HG02885 (cell line): ENCODE results near the gene DPPA5.

ENCODE experiments used
- ATAC-seq: cut with Tn5 transposase; IDR thresholded peaks from one replicate; pipeline ENCODE4 v1.9.1; 2021; ENCODE audit warnings: mild to moderate bottlenecking; ENCODE audit not compliant: unreplicated experiment, poor library complexity

DPPA5 gene

DNA sequence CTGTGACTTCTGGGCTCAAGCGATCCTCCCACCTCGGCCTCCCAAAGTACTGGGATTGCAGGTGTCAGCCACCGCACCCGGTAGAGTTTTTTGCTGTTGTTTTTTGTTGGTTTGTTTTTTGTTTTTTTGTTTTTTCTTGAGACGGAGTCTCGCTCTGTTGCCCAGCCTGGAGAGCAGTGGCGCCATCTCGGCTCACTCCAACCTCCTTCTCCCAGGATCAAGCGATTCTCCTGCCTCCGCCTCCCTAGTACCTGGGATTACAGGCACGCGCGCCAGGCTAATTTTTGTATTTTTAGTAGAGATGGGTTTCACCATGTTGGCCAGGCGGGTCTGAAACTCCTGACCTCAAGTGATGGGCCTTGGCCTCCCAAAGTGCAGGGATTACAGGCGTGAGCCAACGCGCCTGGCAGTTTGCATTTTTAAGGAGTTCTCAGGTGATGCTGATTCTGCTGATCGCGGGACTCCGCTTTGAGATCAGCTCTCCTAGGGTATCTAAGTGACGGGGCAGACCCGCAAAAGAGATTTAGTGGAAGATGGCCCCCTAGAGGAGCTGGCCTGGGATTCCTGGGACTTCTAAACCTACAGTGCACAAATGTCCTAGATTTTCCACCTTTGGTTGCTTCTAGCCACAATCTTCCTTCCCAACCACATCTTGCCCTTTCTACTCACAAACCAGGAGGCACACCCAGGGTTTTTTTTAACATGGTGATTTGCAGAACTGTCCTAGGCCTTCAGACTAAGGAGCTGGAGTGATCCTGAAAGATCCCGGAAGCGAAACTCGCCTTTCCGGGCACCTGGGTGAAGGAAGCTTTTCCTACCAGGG is 45.2 kb downstream of the DPPA5 start:
- no peak for ATAC-seq

DNA sequence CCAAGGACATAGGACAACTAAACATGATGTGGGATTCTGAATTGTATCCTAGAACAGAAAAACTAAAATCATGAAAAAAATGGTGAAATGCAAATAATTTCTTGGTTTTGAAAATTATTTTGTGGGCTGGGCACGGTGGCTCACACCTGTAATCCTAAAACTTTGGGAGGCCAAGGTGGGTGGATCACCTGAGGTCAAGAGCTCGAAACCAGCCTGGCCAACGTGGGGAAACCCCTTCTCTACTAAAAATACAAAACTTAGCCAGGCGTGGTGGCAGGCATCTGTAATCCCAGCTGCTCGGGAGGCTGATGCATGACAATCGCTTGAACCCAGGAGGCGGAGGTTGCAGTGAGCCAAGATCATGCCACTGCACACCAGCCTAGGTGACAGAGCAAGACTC is 50.3 kb downstream of the DPPA5 start:
- ATAC-seq, result peak; percentile 37
